Astrocyte of the spinal cord (primary cell): ENCODE results near the gene TPM2.
A peak's percentile ranks its signal among the peaks of the same experiment; 100 is the strongest.

Source experiments
- DNase-seq: peaks from one replicate; pipeline ENCODE4 v3.0.0; 2011; ENCODE audit warnings: low read depth, low spot score
- H3K4me3 ChIP-seq: 2 replicates; pipeline ENCODE4 v1.5.1; 2011; ENCODE audit warnings: low read depth, mild to moderate bottlenecking, low read length, moderate library complexity
- in situ Hi-C: cut with HindIII; loops from 2 replicates; pipeline ENCODE4 v1.10.0; 2017; ENCODE audit warnings: low sequenced_read_pairs
- TF ChIP-seq, protein P1 (sequence below): IDR thresholded peaks from 2 replicates; pipeline ENCODE4 v1.5.1; 2012; ENCODE audit warnings: low read depth, mild to moderate bottlenecking, low read length, inconsistent platforms

Gene TPM2

DNA sequence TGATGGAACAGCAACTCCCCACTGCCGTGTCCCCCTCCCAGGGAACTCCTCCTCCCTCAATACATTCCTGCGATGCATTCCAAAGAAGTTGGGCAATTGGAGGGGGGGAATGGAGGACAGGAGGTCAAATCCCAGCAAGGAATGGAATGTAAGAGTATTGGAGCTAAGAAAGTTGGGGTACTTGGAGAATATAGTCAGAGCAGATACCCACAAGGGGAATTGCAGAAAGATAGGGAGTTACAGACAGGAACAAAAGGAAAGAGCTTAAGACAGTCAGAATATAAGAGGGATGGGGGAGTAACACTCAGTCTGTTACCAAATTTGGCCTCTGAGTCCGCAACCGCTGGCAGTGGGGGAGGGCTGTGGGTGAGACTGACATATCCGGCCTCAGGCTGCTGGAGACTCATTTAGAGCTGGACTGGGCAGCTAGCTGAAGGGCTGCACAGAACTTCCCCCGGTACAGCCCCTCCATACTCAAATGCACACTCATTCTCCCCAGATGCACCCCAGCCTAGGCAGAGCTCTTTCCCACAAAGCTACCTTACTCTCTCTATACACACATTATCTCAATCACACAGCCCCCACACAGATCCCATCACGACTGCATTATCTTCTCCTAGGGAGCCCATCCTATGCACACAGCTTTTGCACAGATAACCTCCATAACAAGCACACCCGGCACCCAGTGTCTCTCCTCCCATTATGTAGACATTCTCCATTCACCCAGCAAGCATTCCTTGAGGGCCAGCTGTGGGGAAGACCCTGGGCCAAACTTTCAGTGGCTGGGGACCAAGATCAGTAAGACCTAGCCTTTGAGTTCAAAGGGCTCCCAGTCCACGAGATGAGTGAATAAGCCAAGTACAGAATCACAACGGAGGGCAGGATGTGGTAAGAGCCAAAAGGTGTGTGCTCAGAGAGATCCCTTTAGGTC, 38.6 kb upstream of the TPM2 start:
- DNase-seq = peak; percentile 87
- TF ChIP-seq, protein P1, sequence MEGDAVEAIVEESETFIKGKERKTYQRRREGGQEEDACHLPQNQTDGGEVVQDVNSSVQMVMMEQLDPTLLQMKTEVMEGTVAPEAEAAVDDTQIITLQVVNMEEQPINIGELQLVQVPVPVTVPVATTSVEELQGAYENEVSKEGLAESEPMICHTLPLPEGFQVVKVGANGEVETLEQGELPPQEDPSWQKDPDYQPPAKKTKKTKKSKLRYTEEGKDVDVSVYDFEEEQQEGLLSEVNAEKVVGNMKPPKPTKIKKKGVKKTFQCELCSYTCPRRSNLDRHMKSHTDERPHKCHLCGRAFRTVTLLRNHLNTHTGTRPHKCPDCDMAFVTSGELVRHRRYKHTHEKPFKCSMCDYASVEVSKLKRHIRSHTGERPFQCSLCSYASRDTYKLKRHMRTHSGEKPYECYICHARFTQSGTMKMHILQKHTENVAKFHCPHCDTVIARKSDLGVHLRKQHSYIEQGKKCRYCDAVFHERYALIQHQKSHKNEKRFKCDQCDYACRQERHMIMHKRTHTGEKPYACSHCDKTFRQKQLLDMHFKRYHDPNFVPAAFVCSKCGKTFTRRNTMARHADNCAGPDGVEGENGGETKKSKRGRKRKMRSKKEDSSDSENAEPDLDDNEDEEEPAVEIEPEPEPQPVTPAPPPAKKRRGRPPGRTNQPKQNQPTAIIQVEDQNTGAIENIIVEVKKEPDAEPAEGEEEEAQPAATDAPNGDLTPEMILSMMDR = no peak
- H3K4me3 ChIP-seq = peak overlapping the region; percentile 38
- in situ Hi-C loops = no loop called here

DNA sequence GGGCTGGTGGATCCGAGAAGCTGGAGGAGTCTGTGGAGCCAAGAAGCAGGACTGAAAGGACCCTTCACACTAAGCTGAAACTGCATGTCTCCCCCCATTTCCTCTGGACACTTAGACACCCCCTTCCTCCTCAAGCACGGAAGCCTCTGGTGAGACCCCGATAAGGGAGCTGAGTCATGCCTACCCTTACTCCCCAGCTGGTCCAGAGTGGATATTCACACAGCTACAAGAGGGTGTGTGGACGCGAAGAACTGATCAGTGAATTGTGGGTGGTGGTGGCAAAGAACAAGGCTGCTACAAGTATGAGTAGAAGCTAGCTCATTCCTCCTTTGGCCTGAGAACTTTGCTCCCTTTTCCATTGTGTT, 37.9 kb upstream of the TPM2 start:
- H3K4me3 ChIP-seq = peak overlapping the region; percentile 38
- TF ChIP-seq, protein P1 = no peak
- in situ Hi-C loops = no loop called here
- DNase-seq = no peak

GRCh38 chr9:35726931-35727330, 37.2 kb upstream of the TPM2 start:
- DNase-seq = peak; percentile 48
- no peak overlapping the region for H3K4me3 ChIP-seq
- TF ChIP-seq, protein P1 = peak; percentile 18
- in situ Hi-C loops = no loop called here

DNA sequence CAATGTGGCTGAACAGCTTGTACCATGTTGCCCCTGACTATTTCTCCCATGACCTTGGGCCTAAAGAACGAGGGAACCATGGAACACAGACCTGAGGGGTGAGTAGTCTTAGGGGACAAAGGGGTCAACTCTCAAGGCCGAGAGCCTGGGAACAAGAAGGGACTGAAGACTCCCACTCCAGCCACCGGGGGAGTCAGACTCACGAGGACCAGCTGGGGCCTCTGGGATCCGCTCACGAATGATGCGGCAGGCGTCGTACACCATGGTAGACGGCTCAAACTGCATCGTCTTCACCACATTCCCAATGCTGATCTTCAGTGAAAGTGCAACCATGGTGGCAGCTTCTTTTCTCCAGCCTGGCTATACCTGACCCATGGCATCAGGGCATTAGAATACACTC, 35.6 kb upstream of the TPM2 start:
- no peak for DNase-seq
- no peak overlapping the region for H3K4me3 ChIP-seq
- TF ChIP-seq, protein P1 = no peak
- in situ Hi-C loops = no loop called here

DNA sequence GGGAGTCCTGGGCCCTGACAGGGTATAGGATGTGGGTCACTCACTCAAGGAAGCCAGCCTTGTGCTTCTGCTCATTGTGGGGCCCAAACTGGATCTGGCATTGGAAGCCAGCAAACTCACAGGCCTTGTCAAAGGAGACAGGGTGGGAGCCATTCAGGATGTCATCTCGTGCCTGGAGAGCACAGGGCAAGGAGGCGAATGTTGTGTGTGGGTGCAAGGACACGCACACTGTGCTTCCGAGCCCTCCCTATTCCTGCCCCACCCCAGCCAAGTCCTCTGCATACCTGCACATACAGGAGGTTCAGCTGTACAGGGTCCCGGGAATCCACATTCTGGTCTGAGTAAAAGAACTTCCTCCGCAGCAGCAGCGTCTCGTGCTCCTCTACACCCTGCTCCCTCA, 34.2 kb upstream of the TPM2 start:
- in situ Hi-C loops = no loop called here
- DNase-seq = no peak
- TF ChIP-seq, protein P1 = no peak

DNA sequence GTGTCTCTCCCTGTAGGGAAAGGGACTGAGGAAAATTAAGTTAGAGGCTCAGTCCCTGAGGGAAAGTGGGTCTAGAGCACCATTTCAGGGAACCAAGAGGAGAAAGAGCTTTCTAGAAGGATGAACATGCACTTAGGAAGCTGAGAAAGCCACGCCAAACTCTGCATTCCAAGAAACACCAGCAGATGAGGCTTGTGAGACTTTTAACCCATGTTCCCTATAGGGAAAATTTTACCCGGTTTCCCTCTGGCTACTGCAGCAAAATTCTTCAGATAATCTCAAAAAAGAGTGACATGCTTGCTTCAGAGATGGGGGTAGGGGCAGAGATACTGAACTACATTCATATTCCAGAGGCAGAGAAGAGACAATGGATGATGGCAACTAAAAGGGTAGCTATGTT, 33.7 kb upstream of the TPM2 start:
- no peak overlapping the region for H3K4me3 ChIP-seq
- in situ Hi-C loops = no loop called here
- no peak for DNase-seq
- TF ChIP-seq, protein P1 = no peak

More for the DNA sequence above, 34.2 kb upstream of the TPM2 start:
- H3K4me3 ChIP-seq = no peak overlapping the region
